GM18870 (cell line): Measurements from ENCODE around the gene SORCS2.

ENCODE experiments used
- ATAC-seq: cut with Tn5 transposase; IDR thresholded peaks from one replicate; pipeline ENCODE4 v1.9.1; 2021; ENCODE audit warnings: moderate library complexity; ENCODE audit not compliant: unreplicated experiment

SORCS2 gene

DNA sequence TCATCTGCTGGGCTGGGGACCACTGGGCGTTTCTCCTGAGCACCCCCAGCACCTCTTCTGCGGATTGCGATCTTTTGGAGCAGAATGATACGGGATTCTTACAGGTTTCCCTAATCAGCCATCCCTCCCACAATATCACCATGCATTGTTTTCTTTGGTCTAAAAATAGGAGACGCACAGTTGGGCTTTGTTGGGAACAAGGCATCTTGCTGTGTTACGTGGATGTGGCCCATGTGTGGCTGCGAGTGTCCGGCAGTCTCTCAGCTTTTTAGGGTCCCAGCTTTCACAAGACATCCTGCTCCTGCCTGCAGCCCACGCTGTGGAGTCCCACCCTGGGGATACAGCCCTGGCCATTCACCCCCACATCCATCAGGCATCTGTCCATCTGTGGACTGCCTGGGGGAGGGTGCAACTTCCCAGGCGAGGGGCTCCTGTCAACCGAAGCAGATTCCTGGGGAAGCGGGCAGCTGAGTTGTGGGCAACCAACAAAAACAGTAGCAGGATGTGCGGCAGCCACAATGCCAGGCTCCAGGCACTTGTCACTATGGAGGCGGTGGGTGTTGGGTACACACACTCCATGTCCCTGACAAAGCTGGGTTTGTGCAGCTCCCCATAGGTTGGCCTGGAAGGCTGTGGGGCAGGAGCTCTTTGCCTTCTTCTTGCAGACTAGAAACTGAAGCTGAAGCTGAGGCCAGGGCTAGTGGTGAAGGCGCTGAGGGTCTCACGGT is 427.9 kb downstream of the SORCS2 start:
- ATAC-seq, result no peak

DNA sequence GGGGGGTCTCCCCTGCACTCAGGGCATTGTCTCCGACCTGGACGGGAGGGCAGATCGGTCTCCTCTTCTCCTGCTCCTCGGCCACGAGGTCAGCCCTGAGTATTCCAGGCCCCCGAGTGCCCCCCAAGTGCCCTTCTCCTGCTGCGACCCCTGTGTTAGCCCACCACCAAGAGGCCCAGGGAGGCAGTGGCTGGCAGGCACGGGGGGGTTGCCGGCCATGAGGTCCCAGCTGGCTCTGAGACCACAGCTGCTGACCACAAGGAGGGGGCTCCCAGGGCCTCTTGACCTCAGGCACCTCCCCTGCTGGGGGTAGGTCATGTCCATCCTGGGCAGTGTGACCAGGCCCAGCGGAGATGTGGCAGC is 428.5 kb downstream of the SORCS2 start:
- no peak for ATAC-seq

- ATAC-seq, result no peak
These were observed 429.1 kb downstream of the SORCS2 start for GRCh38 chr4:7621252-7622035.

DNA sequence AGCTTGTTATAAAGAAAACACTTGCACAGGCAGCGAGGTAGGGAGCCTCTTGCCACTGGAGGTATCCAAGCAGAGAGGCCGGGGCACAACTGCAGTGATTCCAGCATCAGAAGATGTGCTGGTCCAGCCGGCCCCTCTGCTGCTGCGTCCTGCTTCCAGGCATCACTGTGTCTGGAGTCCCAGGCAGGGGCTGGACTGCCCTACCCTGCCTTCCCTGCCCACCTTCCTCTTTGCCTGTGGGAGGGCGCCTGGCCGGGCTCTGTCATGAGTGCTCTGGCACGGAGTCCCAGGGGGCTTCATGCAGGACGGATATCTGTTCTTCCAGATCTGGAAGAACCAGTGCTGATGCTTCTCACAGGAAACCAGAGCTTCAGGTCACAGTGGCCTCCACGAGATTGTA is 430.0 kb downstream of the SORCS2 start:
- no peak for ATAC-seq

DNA sequence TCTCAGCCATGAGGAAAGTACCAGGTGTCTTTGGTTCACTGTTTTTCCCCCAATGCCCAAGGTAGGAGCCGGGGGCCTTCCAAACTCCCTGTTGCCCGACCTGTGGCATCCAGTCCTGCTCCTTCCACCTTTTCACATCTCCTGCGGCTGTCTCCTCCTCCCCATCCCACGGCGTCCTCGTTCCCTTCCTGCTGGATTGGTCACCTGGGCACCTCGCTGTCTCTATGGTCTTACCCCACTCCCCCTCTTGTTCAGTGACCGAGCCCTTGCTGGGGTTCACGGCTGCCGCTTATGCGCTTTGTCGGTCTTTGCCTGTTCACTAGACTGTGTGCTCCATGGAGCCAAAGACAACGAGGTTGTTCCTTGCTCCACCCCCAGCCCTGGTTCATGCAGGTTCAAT is 431.1 kb downstream of the SORCS2 start:
- ATAC-seq, result no peak

GRCh38 chr4:7624396-7624980 is 432.1 kb downstream of the SORCS2 start:
- ATAC-seq, result no peak

GRCh38 chr4:7625071-7625470 is 432.7 kb downstream of the SORCS2 start:
- ATAC-seq, result no peak

DNA sequence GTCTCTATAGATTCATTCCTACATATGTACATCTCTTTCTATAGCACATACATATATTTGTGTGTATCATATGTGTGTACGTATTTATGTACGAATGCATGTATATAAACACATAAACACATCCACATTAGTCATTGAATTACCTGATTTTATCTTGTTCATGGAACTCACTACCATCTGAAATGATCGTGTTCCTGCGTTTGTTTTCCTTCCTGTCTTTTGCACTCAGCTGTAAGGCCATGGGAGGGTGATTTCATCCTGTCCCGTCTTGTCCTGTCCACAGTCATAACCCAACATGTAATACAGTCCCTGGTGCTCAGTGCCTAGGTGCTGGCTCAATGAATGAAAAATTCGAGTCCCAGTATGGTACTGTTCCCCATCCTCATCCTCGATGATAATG is 434.2 kb downstream of the SORCS2 start:
- ATAC-seq, result no peak

DNA sequence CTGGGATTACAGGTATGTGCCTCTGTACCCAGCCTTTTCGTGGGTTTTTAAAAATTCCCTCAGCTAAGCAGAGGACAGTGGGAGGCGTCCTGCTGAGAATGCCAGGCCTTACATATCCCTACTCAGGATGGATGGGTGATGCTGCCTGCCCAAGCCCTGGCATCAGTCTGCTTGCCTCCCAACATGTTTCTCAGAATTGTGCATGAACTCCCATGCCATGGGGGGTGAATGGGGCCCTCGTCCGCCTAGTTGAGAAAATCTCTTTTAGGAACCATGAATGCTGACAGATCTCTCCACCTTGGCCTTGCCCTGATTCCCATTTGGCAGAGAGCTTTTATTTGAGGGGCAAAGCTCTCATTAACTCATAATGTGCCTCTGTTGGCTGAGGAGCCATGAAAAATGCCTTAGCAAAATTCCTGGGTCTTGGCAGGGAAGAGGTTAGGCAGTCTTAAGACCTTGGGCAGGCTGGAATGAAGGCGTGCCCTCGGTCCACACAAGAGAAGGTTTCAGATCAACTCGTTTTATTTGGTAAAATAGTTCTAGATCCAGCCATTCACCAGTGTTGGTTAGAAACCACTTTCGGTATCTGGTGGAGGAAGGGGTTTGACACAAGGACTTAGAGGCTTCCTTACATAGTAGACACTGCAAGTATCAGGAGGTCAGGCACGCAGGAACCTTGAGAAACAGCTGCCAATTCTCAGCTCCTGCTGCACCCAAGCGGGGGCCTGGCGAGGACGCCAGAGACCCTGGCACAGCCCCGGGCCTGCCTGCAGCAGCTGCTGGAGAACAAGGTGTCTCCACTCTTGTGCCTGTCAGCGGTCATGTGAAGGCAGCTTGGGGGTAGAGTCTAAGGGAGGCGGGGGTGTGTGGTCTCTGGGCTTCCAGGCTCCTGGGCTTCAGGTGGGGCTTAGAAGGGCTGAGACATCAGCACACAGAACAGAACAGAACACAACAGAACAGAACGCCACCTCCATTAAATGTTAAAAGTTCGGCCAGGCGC is 435.2 kb downstream of the SORCS2 start:
- ATAC-seq, result no peak

DNA sequence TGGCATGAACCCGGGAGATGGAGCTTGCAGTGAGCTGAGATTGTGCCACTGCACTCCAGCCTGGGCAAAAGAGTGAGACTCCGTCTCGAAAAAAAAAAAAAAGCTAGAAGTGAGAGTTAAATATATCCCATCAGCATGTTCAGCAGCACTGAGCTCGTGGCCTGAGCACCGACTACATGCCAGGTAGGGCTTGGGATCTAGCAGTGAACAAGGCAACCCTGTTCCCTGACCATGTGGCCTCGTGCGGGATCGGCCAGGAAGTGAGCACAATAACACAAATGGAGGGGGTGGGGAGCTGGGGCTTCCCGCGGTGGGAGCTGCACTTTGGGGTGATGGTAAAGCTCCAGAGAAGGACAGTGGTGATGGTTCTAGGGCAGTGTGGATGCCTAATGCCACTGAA is 436.1 kb downstream of the SORCS2 start:
- ATAC-seq, result no peak

DNA sequence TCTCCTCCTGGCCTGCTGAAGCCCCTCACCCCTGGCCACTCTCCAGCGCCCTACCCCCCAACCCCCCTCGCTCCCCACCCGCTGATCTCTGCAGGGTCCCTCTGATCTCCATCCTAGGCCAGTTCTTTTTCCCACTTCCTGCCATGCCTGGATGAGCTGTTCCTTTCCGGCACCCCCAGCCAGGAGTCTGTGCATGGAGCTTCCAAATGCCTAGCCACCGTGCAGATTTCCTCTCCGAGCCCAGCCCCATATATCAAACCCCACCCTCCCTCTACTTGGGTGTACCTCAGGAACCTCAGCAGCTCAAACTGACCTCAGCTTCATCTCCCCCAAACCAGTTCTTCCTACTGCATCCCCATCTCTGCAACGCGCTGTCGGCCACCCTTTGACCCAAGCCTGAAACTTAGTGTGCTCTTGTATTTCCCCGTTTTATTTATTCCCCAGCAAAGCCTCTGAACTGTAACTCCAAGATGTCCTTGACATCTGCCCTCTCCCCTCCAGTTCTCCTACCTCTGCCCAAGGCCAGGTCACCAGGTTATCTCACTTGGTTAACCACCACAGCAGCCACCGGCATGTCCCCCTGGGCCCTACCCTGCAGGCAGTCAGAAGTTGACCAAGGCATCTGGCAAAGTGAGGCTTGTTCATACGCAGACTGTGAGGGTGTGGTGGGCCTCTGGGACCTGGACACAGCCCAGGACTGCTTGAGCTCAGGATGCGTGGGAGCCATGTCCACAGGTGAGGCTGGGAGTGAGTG is 437.3 kb downstream of the SORCS2 start:
- ATAC-seq, result no peak

- ATAC-seq, result no peak
These were observed 438.4 kb downstream of the SORCS2 start for GRCh38 chr4:7630568-7631287.

- ATAC-seq, result no peak
These were observed 439.1 kb downstream of the SORCS2 start for GRCh38 chr4:7631288-7632014.

- no peak for ATAC-seq
These were observed 440.0 kb downstream of the SORCS2 start for GRCh38 chr4:7632341-7632740.

GRCh38 chr4:7632971-7633370 is 440.6 kb downstream of the SORCS2 start:
- no peak for ATAC-seq

DNA sequence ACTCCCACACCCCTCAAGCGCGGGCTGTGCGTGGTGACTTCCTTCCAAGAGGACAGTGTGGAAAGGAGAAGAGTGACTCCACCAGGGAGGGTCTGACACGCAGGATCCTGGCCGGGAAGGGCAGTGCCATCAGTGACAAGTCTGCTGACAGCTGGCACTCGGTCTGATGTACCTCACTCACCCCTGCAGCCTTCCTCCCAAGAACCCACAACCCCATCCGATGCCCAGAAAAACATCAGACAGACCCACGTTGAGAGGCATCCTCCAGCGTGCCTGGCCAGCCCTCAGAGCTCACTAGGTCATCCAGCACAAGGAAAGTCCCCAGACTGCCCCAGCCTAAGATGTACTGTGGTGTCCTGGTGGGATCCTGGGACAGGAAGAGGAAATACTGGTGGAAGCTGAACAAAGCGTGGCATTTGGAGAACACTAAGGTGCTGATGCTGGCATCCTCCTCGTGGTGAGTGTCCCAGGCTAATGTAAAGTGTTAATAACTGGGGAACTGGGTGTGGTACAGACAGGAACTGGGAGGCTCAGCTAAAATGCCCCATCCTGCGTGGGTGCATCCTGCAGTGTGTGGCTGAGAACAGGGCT is 442.4 kb downstream of the SORCS2 start:
- no peak for ATAC-seq

- no peak for ATAC-seq
These were observed 443.3 kb downstream of the SORCS2 start for GRCh38 chr4:7635445-7636239.

- no peak for ATAC-seq
These were observed 443.8 kb downstream of the SORCS2 start for GRCh38 chr4:7636240-7636508.
